Activated T-helper 1 cell treated with anti-CD3 and anti-CD28 coated beads, Interleukin-12 subunit alpha, Interleukin-12 subunit beta, Interleukin-2, Interleukin-4 antibody, amounts not matched to agents 30 ng/mL and 10 ng/mL and 1 ng/mL, durations not matched to agents 14 hours and 24 hours and 36 hours (primary cell): Measurements from ENCODE around the gene THRSP. TPM values are rescaled to one million over a fixed set of nuclear protein-coding genes. Genes with fewer than 3 reads are reported as not detected.
"Not testable (repeated sequence)": the region's sequence is repeated elsewhere in the genome, so short reads cannot be mapped to it uniquely, and the experiment has no call there.

ENCODE experiments used
- DNase-seq: peaks from one replicate; pipeline ENCODE4 v3.0.0; 2021; ENCODE audit warnings: low spot score
- H3K27ac Mint-ChIP-seq: one replicate; pipeline ENCODE4 v1.8.0; 2021; ENCODE audit warnings: mild to moderate bottlenecking, mixed read lengths
- H3K27me3 Mint-ChIP-seq: one replicate; pipeline ENCODE4 v1.8.0; 2022; ENCODE audit warnings: mild to moderate bottlenecking, moderate library complexity, mixed read lengths; ENCODE audit not compliant: insufficient read depth
- H3K36me3 Mint-ChIP-seq: one replicate; pipeline ENCODE4 v1.8.0; 2021; ENCODE audit warnings: low read depth, mixed read lengths
- H3K4me1 Mint-ChIP-seq: one replicate; pipeline ENCODE4 v1.8.0; 2021; ENCODE audit warnings: low read depth, mixed read lengths
- H3K4me3 Mint-ChIP-seq: one replicate; pipeline ENCODE4 v1.8.0; 2021; ENCODE audit warnings: mild to moderate bottlenecking, moderate library complexity, mixed read lengths
- H3K9me3 Mint-ChIP-seq: one replicate; pipeline ENCODE4 v1.8.0; 2021; ENCODE audit warnings: mixed read lengths
- intact Hi-C: fragments of 100-400 bp; cut with micrococcal nuclease; formaldehyde crosslinking; loops from one replicate; pipeline ENCODE4 v1.15.1; 2024
- total RNA-seq: library from RNA; stranded (reverse); gene quantifications from 2 replicates; pipeline ENCODE4 v1.2.3, GENCODE V29; 2022

THRSP gene, protein sequence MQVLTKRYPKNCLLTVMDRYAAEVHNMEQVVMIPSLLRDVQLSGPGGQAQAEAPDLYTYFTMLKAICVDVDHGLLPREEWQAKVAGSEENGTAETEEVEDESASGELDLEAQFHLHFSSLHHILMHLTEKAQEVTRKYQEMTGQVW
- not detected in 2 replicates for total RNA-seq

DNA sequence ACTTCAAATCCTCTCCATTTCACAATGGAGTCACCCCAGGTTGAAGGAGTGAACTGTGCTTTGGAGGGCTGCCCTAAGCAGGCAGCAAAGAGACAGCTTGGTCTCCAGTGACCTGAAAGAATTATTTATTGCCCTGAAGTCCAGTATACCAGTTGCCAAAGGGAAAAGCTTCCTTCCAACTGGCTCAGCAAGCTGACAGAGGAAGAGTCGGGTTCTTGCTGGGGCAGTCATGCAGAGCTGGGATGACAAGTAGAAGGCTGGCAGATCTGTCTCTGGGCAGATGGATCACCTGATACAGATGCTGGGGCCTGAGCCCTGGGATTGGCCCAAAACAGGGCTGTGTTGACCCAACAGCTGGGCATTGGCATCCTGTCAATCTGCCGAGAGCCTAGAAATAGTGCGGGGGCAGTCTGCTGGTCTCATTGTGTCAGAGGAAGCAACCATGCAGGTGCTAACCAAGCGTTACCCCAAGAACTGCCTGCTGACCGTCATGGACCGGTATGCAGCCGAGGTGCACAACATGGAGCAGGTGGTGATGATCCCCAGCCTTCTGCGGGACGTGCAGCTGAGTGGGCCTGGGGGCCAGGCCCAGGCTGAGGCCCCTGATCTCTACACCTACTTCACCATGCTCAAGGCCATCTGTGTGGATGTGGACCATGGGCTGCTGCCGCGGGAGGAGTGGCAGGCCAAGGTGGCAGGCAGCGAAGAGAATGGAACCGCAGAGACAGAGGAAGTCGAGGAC is at the start of gene THRSP:
THRSP (plus strand) TSS at position 422 of the 742 bp plus-strand sequence; CDS start at position 443, 21 bp downstream.
- no peak within 1 kb of the TSS for H3K4me3 Mint-ChIP-seq
- no peak within 1 kb of the TSS for H3K27ac Mint-ChIP-seq
- no peak for DNase-seq
- H3K36me3 Mint-ChIP-seq: peaks cover 14% of the 10 kb centered on the region
- peaks cover 6% of the 10 kb centered on the region for H3K4me1 Mint-ChIP-seq
- no peaks in the 10 kb centered on the region for H3K27me3 Mint-ChIP-seq
- intact Hi-C loops: no loop called here
- H3K9me3 Mint-ChIP-seq: no peaks in the 10 kb centered on the region

DNA sequence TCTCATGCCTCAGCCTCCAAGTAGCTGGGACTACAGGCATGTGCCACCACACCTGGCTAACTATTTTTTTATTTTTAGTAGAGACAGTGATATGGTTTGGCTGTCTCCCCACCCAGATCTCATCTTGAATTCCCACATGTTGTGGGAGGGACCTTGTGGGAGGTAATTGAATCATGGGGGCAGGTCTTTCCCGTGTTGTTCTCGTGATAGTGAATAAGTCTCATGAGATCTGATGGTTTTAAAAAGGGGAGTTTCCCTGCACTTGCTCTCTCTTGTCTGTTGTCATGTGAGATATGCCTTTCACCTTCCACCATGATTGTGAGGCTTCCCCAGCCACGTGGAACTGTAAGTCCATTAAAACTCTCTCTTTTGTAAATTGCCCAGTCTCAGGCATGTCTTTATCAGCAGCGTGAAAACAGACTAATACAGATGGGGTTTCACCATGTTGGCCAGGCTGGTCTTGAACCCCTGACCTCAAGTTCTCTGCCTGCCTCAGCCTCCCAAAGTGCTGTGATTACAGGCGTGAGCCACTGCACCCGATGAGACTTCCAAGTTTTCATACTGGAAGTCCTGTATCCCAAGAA is 48.6 kb upstream of the THRSP start:
- H3K27ac Mint-ChIP-seq, H3K4me3 Mint-ChIP-seq, H3K36me3 Mint-ChIP-seq, H3K9me3 Mint-ChIP-seq, H3K27me3 Mint-ChIP-seq, intact Hi-C loops, H3K4me1 Mint-ChIP-seq, DNase-seq: not testable (repeated sequence)

DNA sequence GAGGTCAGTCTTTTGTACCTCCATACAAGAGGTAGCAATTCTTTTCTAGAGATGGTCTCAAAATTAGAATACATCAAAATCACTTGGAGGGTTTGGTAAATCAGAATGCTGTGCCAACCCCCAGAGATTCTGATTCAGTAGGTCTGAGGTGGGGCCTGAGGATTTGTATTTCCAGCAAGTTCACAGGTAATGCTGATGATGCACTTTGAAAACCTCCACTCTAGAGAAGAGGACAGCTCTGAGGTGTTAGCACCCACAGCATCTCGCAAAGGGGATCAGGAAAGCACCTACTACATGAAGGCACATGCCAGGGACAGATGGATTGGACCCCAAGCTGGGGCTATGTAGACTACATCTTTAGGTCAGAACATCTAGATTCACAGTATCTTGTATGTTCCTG is 47.8 kb upstream of the THRSP start:
- peaks cover 4% of the 10 kb centered on the region for H3K27me3 Mint-ChIP-seq
- intact Hi-C loops: no loop called here
- no peaks in the 10 kb centered on the region for H3K9me3 Mint-ChIP-seq
- no peak overlapping the region for H3K27ac Mint-ChIP-seq
- DNase-seq: no peak
- H3K36me3 Mint-ChIP-seq: no peaks in the 10 kb centered on the region
- no peak overlapping the region for H3K4me3 Mint-ChIP-seq
- no peaks in the 10 kb centered on the region for H3K4me1 Mint-ChIP-seq

DNA sequence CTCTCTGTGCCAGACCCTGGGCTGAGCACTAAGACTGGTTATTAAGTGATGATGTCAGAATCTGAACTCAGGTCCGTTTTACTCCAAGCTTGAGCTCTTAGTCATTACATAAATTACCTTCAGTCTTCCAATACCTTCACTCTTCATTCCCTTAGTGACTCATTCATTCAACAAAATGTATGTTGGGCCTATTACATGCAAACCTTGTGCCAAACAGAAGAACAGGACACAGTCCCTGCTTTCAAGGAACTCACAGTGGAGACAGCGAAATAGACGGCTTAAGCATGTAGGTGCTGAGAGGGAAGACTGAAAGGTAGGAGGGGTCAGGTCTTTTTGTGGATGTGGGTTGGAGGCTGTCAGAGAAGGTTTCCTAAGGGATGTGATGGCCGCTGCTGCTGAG is 43.9 kb upstream of the THRSP start:
- H3K4me3 Mint-ChIP-seq: no peak overlapping the region
- no peaks in the 10 kb centered on the region for H3K4me1 Mint-ChIP-seq
- no peaks in the 10 kb centered on the region for H3K9me3 Mint-ChIP-seq
- peaks cover 19% of the 10 kb centered on the region for H3K27me3 Mint-ChIP-seq
- no peak overlapping the region for H3K27ac Mint-ChIP-seq
- intact Hi-C loops: no loop called here
- DNase-seq: no peak
- no peaks in the 10 kb centered on the region for H3K36me3 Mint-ChIP-seq

DNA sequence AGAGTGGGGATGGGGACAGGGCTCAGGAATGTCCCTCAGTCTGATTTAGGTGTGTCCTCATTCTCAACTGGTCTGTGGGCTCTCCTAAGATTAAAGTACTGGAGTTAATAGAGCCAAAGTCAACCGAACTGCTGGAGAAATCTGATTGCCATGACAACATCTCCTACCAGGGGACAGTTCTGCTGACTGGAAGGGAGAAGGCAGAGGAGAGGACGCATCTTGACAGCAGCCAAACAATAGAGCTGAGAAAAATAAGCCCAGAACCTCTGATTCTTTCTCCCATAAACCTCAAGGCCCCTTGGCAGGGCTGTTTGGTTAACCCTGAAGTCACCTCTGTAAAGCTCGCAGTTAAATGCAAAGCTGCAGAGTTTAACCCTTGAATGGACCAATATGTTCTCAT is 43.4 kb upstream of the THRSP start:
- Mint-ChIP-seq H3K9me3 (no peaks in the 10 kb centered on the region), H3K27ac (no peak overlapping the region), H3K27me3 (peaks cover 19% of the 10 kb centered on the region), H3K4me1 (no peaks in the 10 kb centered on the region), H3K4me3 (no peak overlapping the region), H3K36me3 (no peaks in the 10 kb centered on the region)
- intact Hi-C loops: no loop called here
- DNase-seq: no peak

DNA sequence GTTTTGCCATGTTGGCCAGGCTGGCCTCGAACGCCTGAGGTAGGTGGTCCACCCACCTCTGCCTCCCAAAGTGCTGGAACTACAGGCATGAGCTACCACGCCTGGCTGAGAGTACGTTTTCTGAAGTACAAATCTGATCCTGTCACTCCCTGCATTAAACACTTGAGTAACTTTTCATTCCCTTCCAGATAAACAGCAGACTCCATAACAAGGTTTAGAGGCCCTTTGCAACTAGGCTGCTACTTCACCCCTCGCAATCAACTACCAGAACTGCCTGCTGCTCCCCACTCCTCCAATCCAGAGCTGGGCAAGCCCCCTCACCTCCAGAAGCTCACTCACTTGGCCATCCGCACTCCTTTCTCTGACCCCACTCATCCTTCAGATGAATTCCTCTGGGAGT is 42.0 kb upstream of the THRSP start:
- Mint-ChIP-seq H3K9me3 (no peaks in the 10 kb centered on the region), H3K4me3 (no peak overlapping the region), H3K4me1 (no peaks in the 10 kb centered on the region), H3K27me3 (peaks cover 19% of the 10 kb centered on the region), H3K27ac (no peak overlapping the region), H3K36me3 (no peaks in the 10 kb centered on the region)
- no peak for DNase-seq
- intact Hi-C loops: no loop called here

DNA sequence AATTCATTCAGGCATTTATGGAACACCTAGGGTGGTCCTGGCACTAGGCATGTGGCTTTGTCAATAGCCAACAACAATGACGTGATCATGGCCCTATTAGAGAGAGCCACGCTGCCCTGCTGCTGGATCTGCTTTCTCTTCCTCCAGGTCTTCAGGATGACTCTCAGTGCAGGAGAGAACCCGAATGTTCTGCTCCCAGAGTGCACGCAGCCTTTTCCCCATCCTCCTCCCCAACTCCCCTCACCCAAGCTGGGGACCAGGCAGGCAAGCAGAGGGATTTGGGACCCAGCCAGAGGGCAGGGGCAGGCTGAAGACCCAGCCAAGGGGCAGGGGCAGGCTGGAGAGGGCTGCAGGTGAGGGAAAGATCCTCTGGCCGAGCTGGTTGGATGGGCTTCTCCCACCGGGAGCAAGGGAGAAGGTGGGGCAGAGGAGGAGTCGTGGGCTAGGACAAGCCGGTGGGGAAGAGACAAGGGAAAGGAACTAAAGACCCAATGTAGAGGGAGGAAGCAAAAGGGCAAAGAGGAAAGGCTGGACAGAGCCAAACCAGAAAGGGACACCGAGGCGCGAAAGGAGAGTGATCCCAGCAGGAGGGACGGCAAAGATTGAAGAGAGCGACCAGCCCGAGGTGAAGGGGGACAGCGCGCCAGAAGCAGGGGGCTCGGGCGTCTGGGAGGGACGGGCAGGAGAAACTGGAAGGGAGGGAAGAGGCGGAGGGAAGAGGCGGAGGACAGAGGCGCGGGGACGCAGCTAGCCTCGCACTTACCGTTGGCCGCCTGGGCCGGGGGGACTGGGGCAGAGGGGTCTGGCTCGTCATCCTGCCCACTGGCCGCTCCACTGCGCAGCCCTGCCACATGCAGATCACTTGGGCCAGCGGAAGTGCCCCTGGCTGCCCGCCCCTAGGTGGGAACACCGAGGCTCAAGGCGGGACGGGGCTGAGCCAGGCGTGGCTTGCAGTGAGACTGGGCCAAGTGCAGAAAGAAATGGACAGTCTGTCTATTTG is 41.0 kb upstream of the THRSP start, which contains the start of gene KCTD14:
KCTD14 (minus strand) TSS at position 880 of the 1,000 bp plus-strand sequence; CDS start at position 853, 27 bp downstream.
- Mint-ChIP-seq H3K27ac (no peak within 1 kb of the TSS), H3K36me3 (no peaks in the 10 kb centered on the region), H3K4me3 (no peak within 1 kb of the TSS), H3K9me3 (no peaks in the 10 kb centered on the region), H3K4me1 (no peaks in the 10 kb centered on the region), H3K27me3 (peaks cover 19% of the 10 kb centered on the region)
- intact Hi-C loops: no loop called here
- no peak for DNase-seq

DNA sequence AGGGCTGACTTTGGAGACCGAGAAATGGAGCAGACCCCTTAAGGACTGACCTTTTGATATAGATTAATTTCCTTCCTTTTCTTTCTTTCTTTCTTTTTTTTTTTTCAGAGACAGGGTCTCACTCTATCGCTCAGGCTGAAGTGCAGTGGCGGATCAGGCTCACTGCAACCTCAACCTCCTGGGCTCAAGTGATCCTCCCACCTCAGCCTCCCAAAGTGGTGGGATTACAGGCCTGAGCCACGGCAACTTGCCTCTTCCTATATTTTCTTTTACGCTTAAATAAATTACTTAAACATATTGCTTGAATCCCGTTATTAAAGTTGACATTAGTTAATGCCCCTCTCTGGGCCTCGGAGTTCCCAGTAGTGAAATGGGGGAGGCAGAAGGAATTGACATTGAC is 40.2 kb upstream of the THRSP start:
- Mint-ChIP-seq H3K4me1 (no peaks in the 10 kb centered on the region), H3K9me3 (no peaks in the 10 kb centered on the region), H3K27ac (no peak overlapping the region), H3K27me3 (peaks cover 19% of the 10 kb centered on the region), H3K36me3 (no peaks in the 10 kb centered on the region), H3K4me3 (no peak overlapping the region)
- no peak for DNase-seq
- intact Hi-C loops: no loop called here

DNA sequence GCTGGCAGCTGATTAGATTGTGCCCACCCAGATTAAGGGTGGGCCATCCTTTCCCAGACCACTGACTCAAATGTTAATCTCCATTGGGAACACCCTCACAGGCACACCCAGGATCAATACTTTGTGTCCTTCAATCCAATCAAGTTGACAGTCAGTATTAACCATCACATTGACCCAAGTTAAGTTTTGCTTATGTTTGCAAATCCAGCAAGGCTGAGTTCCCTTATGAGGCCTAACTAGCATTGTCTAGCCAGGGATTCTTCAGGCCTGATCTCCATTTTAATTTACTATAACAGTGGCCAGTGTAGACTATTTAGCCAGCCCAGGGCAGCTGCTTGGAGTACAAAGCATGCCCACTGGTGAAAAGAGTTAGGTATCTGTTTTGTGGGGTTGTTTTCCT is 38.3 kb upstream of the THRSP start:
- H3K27me3 Mint-ChIP-seq: peaks cover 16% of the 10 kb centered on the region
- no peaks in the 10 kb centered on the region for H3K9me3 Mint-ChIP-seq
- no peak overlapping the region for H3K27ac Mint-ChIP-seq
- intact Hi-C loops: no loop called here
- no peaks in the 10 kb centered on the region for H3K36me3 Mint-ChIP-seq
- no peak for DNase-seq
- no peaks in the 10 kb centered on the region for H3K4me1 Mint-ChIP-seq
- no peak overlapping the region for H3K4me3 Mint-ChIP-seq

DNA sequence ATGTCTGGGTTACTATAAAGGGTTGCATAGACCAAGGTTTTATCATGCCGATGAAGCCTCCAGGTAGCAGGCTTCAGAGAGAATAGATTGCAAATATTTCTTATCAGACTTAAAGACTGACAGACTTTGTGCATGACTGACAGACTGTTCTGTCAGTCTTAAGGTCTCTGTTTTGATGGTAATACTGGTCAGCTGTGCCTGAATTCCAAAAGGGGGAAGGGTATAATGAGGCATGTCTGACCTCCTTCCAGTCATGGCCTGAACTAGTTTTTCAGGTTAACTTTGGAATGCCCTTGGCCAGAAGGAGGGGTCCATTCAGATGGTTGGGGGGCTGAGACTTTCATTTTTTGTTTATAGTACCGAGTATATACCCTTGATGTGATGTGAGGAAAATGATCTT is 35.9 kb upstream of the THRSP start:
- H3K36me3 Mint-ChIP-seq: no peaks in the 10 kb centered on the region
- no peak for DNase-seq
- no peak overlapping the region for H3K4me3 Mint-ChIP-seq
- H3K4me1 Mint-ChIP-seq: no peaks in the 10 kb centered on the region
- peaks cover 3% of the 10 kb centered on the region for H3K27me3 Mint-ChIP-seq
- intact Hi-C loops: no loop called here
- H3K9me3 Mint-ChIP-seq: no peaks in the 10 kb centered on the region
- no peak overlapping the region for H3K27ac Mint-ChIP-seq

DNA sequence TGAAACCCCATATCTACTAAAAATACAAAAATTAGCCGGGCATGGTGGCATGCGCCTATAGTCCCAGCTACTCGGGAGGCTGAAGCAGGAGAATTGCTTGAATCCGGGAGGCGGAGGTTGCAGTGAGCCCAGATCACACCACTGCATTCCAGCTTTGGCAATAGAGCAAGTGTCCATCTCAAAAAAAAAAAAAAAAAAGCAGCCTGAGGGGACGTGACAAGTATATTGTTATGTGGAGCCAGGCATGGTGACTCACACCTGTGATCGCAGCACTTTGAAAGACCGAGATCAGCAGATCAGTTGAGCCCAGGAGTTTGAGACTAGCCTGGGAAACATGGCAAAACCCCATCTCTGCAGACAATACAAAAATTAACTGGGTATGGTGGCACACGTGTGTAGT is 35.2 kb upstream of the THRSP start:
- intact Hi-C loops, DNase-seq, H3K27ac Mint-ChIP-seq, H3K9me3 Mint-ChIP-seq, H3K27me3 Mint-ChIP-seq, H3K4me1 Mint-ChIP-seq, H3K36me3 Mint-ChIP-seq, H3K4me3 Mint-ChIP-seq: not testable (repeated sequence)

DNA sequence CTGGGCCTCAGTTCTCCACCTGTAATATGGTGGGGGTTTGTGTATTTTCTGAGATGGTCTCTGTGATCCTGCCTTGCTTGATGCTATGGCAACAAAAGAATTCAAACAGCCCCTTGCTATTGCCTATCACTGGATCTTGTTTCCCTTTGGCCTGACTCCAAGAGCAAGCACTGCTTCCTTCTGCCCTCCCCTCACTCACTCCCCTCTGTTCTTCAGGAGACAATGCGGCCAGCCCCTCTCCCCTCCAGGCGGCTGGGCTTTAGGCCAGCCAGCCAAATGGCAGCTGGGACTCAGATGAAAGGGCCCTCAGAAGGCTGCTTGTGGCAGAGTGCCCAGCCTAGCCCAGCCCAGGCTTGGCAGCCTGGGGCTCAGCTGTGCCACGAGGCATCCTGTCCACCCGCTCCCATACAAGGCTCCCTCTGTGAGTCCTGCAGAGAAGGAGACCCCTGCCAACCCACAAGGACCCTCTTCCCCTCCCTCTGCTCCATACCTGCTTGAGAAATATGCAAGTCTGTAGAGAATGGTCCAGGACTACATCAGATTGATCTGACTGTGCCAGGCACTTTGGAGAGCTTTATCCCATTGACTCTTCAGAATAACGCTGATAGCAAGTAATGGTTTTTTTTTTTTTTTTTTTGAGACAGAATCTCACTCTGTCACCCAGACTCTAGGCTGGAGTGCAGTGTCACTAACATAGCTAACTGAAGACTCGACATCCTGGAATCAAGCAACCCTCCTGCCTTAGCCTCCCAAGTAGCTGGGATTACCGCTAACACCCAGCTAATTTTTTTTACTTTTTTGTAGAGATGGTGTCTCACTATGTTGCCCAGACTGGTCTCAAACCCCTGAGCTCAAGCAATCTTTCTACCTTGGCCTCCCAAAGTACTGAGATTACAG is 33.0 kb upstream of the THRSP start:
- H3K36me3 Mint-ChIP-seq: no peaks in the 10 kb centered on the region
- DNase-seq: no peak
- H3K27me3 Mint-ChIP-seq: no peaks in the 10 kb centered on the region
- H3K4me3 Mint-ChIP-seq: no peak overlapping the region
- H3K9me3 Mint-ChIP-seq: no peaks in the 10 kb centered on the region
- no peaks in the 10 kb centered on the region for H3K4me1 Mint-ChIP-seq
- no peak overlapping the region for H3K27ac Mint-ChIP-seq
- intact Hi-C loops: no loop called here
